ENCODE results near the gene CLEC9A.

The CLEC9A gene

GRCh38 chr12:10095971-10096370 lies 65.5 kb downstream of the CLEC9A start:
- no peak for DNase-seq (ENCODE audit: low spot score)
- in situ Hi-C loops (cut with MboI; ENCODE audit: low pct_unique_long_range_greater_than_20kb, low sequenced_read_pairs, unreplicated experiment) = no loop called here
- TF ChIP-seq CTCF (IDR thresholded peaks at IDR 0.05; ENCODE audit: extremely low read depth, insufficient read depth, missing control alignments) = no peak

- in situ Hi-C loops (cut with MboI; ENCODE audit: low pct_unique_long_range_greater_than_20kb, low sequenced_read_pairs, unreplicated experiment) = no loop called here
Measured at GRCh38 chr12:10097521-10097920, 67.0 kb downstream of the CLEC9A start.

GRCh38 chr12:10098791-10099190 lies 68.3 kb downstream of the CLEC9A start, which contains the start of gene CLEC1A:
CLEC1A (minus strand) TSS chr12:10098985; CDS start chr12:10098922, 63 bp downstream.
- no peak for TF ChIP-seq CTCF (IDR thresholded peaks at IDR 0.05; ENCODE audit: extremely low read depth, insufficient read depth, missing control alignments)
- in situ Hi-C loops (cut with MboI; ENCODE audit: low pct_unique_long_range_greater_than_20kb, low sequenced_read_pairs, unreplicated experiment) = no loop called here
- DNase-seq (ENCODE audit: low spot score) = no peak

More at GRCh38 chr12:10097521-10097920, 67.0 kb downstream of the CLEC9A start:
- TF ChIP-seq CTCF (IDR thresholded peaks at IDR 0.05; ENCODE audit: extremely low read depth, insufficient read depth, missing control alignments) = no peak
- DNase-seq (ENCODE audit: low spot score) = no peak

- in situ Hi-C loops (cut with MboI; ENCODE audit: low pct_unique_long_range_greater_than_20kb, low sequenced_read_pairs, unreplicated experiment) = no loop called here
- no peak for DNase-seq (ENCODE audit: low spot score)
- TF ChIP-seq CTCF (IDR thresholded peaks at IDR 0.05; ENCODE audit: extremely low read depth, insufficient read depth, missing control alignments) = no peak
Measured at GRCh38 chr12:10101042-10101579, 70.6 kb downstream of the CLEC9A start.

- TF ChIP-seq CTCF (IDR thresholded peaks at IDR 0.05; ENCODE audit: extremely low read depth, insufficient read depth, missing control alignments) = no peak
- in situ Hi-C loops (cut with MboI; ENCODE audit: low pct_unique_long_range_greater_than_20kb, low sequenced_read_pairs, unreplicated experiment) = no loop called here
- DNase-seq (ENCODE audit: low spot score) = no peak
Measured at GRCh38 chr12:10101648-10102220, 71.3 kb downstream of the CLEC9A start.

- no peak for DNase-seq (ENCODE audit: low spot score)
- in situ Hi-C loops (cut with MboI; ENCODE audit: low pct_unique_long_range_greater_than_20kb, low sequenced_read_pairs, unreplicated experiment) = no loop called here
- TF ChIP-seq CTCF (IDR thresholded peaks at IDR 0.05; ENCODE audit: extremely low read depth, insufficient read depth, missing control alignments) = no peak
Measured at GRCh38 chr12:10102322-10102721, 71.8 kb downstream of the CLEC9A start.
